Measurements from ENCODE around the gene MAMLD1. TPM values are rescaled to one million over a fixed set of nuclear protein-coding genes. Genes with fewer than 3 reads are reported as not detected.

MAMLD1 gene
- total RNA-seq, 3 donors from 2014 or later (not counting 1 experiment from before 2014, with no cell fraction given) = 0.23 to 1.1 (median 0.45) TPM

GRCh38 chrX:150478496-150479492, 115.7 kb downstream of the MAMLD1 start:
- intact Hi-C loops (cut with micrococcal nuclease) = no loop called here
- DNase-seq = peak in 1 of 2 donors; percentile 38
- no peaks in the 10 kb centered on the region for H3K36me3 Mint-ChIP-seq

GRCh38 chrX:150482537-150483206, 119.6 kb downstream of the MAMLD1 start:
- TF ChIP-seq CTCF (IDR thresholded peaks at IDR 0.05) = no peak
- Histone ChIP-seq H3K27ac (ENCODE audit: low read length) (no peak overlapping the region), H3K36me3 (ENCODE audit: control insufficient read depth, insufficient read depth, low read length) (no peaks in the 10 kb centered on the region), H3K27me3 (ENCODE audit: control insufficient read depth, insufficient read depth, low read length) (no peaks in the 10 kb centered on the region), H3K9me3 (ENCODE audit: control insufficient read depth, insufficient read depth, low read length) (no peaks in the 10 kb centered on the region), H3K4me3 (ENCODE audit: low read length) (no peak overlapping the region), H3K4me1 (ENCODE audit: control insufficient read depth, insufficient read depth, low read length) (peaks cover 13% of the 10 kb centered on the region)
- WGBS (ENCODE audit: insufficient coverage) = 58% methylated on average over 6 of the region's 6 CpGs
- H3K27ac Mint-ChIP-seq = no peak overlapping the region
- ATAC-seq (peak in 1 of 3 donors; percentile 24), DNase-seq (peak in 1 of 2 donors; percentile 9)
- H3K27me3 Mint-ChIP-seq (ENCODE audit: low read depth in 2 of 2) = peaks cover 0 to 7% of the 10 kb centered on the region in 2 donors
- no peaks in the 10 kb centered on the region for H3K4me1 Mint-ChIP-seq
- H3K4me3 Mint-ChIP-seq = no peak overlapping the region
- intact Hi-C loops (cut with micrococcal nuclease) = no loop called here
- H3K36me3 Mint-ChIP-seq = no peaks in the 10 kb centered on the region
- no peaks in the 10 kb centered on the region for H3K9me3 Mint-ChIP-seq

More at GRCh38 chrX:150478496-150479492, 115.7 kb downstream of the MAMLD1 start:
- no peak for ATAC-seq
- Histone ChIP-seq H3K4me3 (ENCODE audit: low read length) (no peak overlapping the region), H3K36me3 (ENCODE audit: control insufficient read depth, insufficient read depth, low read length) (no peaks in the 10 kb centered on the region), H3K4me1 (ENCODE audit: control insufficient read depth, insufficient read depth, low read length) (peaks cover 20% of the 10 kb centered on the region), H3K9me3 (ENCODE audit: control insufficient read depth, insufficient read depth, low read length) (no peaks in the 10 kb centered on the region), H3K27ac (ENCODE audit: low read length) (peak overlapping the region; percentile 48), H3K27me3 (ENCODE audit: control insufficient read depth, insufficient read depth, low read length) (no peaks in the 10 kb centered on the region)
- no peak for TF ChIP-seq CTCF (IDR thresholded peaks at IDR 0.05)
- no peaks in the 10 kb centered on the region for H3K9me3 Mint-ChIP-seq
- no peaks in the 10 kb centered on the region for H3K4me1 Mint-ChIP-seq
- 18% methylated on average over 7 of the region's 13 CpGs for WGBS (ENCODE audit: insufficient coverage)
- H3K27ac Mint-ChIP-seq = peak overlapping the region; percentile 51 to 53
- H3K27me3 Mint-ChIP-seq (ENCODE audit: low read depth in 2 of 2) = no peaks in the 10 kb centered on the region
- peak overlapping the region; percentile 62 for H3K4me3 Mint-ChIP-seq

- 92% methylated on average over 6 of the region's 8 CpGs for WGBS (ENCODE audit: insufficient coverage)
- Histone ChIP-seq H3K27me3 (ENCODE audit: control insufficient read depth, insufficient read depth, low read length) (no peaks in the 10 kb centered on the region), H3K27ac (ENCODE audit: low read length) (no peak overlapping the region), H3K4me3 (ENCODE audit: low read length) (no peak overlapping the region), H3K36me3 (ENCODE audit: control insufficient read depth, insufficient read depth, low read length) (no peaks in the 10 kb centered on the region), H3K4me1 (ENCODE audit: control insufficient read depth, insufficient read depth, low read length) (peaks cover 7% of the 10 kb centered on the region), H3K9me3 (ENCODE audit: control insufficient read depth, insufficient read depth, low read length) (no peaks in the 10 kb centered on the region)
- H3K9me3 Mint-ChIP-seq = no peaks in the 10 kb centered on the region
- intact Hi-C loops (cut with micrococcal nuclease) = no loop called here
- no peak for ATAC-seq
- no peak for DNase-seq
- H3K27me3 Mint-ChIP-seq (ENCODE audit: low read depth in 2 of 2) = peaks cover 0 to 15% of the 10 kb centered on the region in 2 donors
- no peak for TF ChIP-seq CTCF (IDR thresholded peaks at IDR 0.05)
- H3K4me1 Mint-ChIP-seq = no peaks in the 10 kb centered on the region
- no peak overlapping the region for H3K27ac Mint-ChIP-seq
- H3K4me3 Mint-ChIP-seq = no peak overlapping the region
- no peaks in the 10 kb centered on the region for H3K36me3 Mint-ChIP-seq
Observed at GRCh38 chrX:150483356-150483985, 120.4 kb downstream of the MAMLD1 start.

Measured in natural killer cell (primary cell).